Caki2 (cell line): ENCODE data around the gene PCIF1. TPM values are rescaled to one million over a fixed set of nuclear protein-coding genes. Genes with fewer than 3 reads are reported as not detected.

Experiments
- total RNA-seq: library from RNA; depleted of rRNA; stranded (reverse); fragments of >200 nt; shearing (Covaris generic); gene quantifications from 2 replicates; pipeline ENCODE4 v1.2.3, GENCODE V29; 2014; ENCODE audit warnings: low replicate concordance; rRNA removed

PCIF1 gene
- total RNA-seq, 1 experiment from 2014 or later = 14.2 TPM

Other genes starting within 250 kb of the PCIF1 start
- gene WFDC13, start 232.6 kb upstream of the PCIF1 start, total RNA-seq = not detected in 2 replicates
- gene WFDC10B, start 229.7 kb upstream of the PCIF1 start, total RNA-seq = not detected in 2 replicates
- gene SPINT4, start 212.3 kb upstream of the PCIF1 start, total RNA-seq = not detected in 2 replicates
- not detected in 2 replicates for gene WFDC3, start 142.8 kb upstream of the PCIF1 start, total RNA-seq
- 74.3 and 111 TPM in 2 replicates for gene DNTTIP1, start 142.7 kb upstream of the PCIF1 start, total RNA-seq
- gene UBE2C, start 122.0 kb upstream of the PCIF1 start, total RNA-seq = 112 and 164 TPM in 2 replicates
- not detected in 2 replicates for gene TNNC2, start 107.4 kb upstream of the PCIF1 start, total RNA-seq
- gene SNX21, start 100.9 kb upstream of the PCIF1 start, total RNA-seq = 72.8 and 87.6 TPM in 2 replicates
- gene ACOT8, start 77.3 kb upstream of the PCIF1 start, total RNA-seq = 43.3 and 48.7 TPM in 2 replicates
- gene ZSWIM3, start 77.1 kb upstream of the PCIF1 start, total RNA-seq = 4.3 and 5.8 TPM in 2 replicates
- 6.3 and 9.8 TPM in 2 replicates for gene ZSWIM1, start 53.5 kb upstream of the PCIF1 start, total RNA-seq
- gene SPATA25, start 47.1 kb upstream of the PCIF1 start, total RNA-seq = 0.43 TPM in 1 of 2 replicates, not detected in the other
- gene NEURL2, start 43.5 kb upstream of the PCIF1 start, total RNA-seq = 3.4 and 5.2 TPM in 2 replicates
- 96.4 and 123 TPM in 2 replicates for gene CTSA, start 43.3 kb upstream of the PCIF1 start, total RNA-seq
- gene PLTP, start 22.5 kb upstream of the PCIF1 start, total RNA-seq = 6.5 and 9.1 TPM in 2 replicates
- 4.8 and 5.4 TPM in 2 replicates for gene ZNF335, start 37.5 kb downstream of the PCIF1 start, total RNA-seq
- 0.06 and 0.07 TPM in 2 replicates for gene MMP9, start 74.2 kb downstream of the PCIF1 start, total RNA-seq
- gene SLC12A5, start 94.5 kb downstream of the PCIF1 start, total RNA-seq = 7.9 TPM in 1 of 2 replicates, not detected in the other
- gene NCOA5, start 155.3 kb downstream of the PCIF1 start, total RNA-seq = 6.7 and 9.2 TPM in 2 replicates
- gene CD40, start 183.6 kb downstream of the PCIF1 start, total RNA-seq = 24.1 and 29.9 TPM in 2 replicates